ENCODE data around the gene TEX10. TPM values are rescaled to one million over a fixed set of nuclear protein-coding genes. Genes with fewer than 3 reads are reported as not detected.

TEX10 gene
- total and polyA plus RNA-seq, 2 of the 13 experiments (the other 11 are each of a cell fraction or from before 2014, with no cell fraction given): 18.1 to 38.7 TPM

- DNase-seq (ENCODE audit: low spot score) (no peak), ATAC-seq (peak; percentile 12; the same call in 1 of the 3 replicates), FAIRE-seq (no peak)
- TF ChIP-seq RBM22 (optimal IDR thresholded peaks at IDR 0.05; ENCODE audit: low read length): peak; percentile 80
- no peak for TF ChIP-seq ZBTB42 (CRISPR knock-in tag; IDR thresholded peaks at IDR 0.05)
- in situ Hi-C loops (cut with HindIII; ENCODE audit: extremely low pct_ligation_motif_present, low pct_unique_long_range_greater_than_20kb) (no loop called here), intact Hi-C loops (cut with micrococcal nuclease; ENCODE audit: unreplicated experiment) (no loop called here)
- Histone ChIP-seq H4K20me1 (ENCODE audit: insufficient read depth, low read length) (peaks cover 6% of the 10 kb centered on the region; the same call in 1 of the 2 replicates), H3K36me3 (replicated peaks in 1 of 2; ENCODE audit: control insufficient read depth in 1 of 2, insufficient read depth in 2 of 2, low read length in 2 of 2) (peaks cover 20 to 82% of the 10 kb centered on the region in 2 experiments), H3K27me3 (ENCODE audit: control insufficient read depth in 1 of 2, insufficient read depth in 2 of 2, low read length in 2 of 2) (no peaks in the 10 kb centered on the region), H3K27ac (ENCODE audit: extremely low read length, insufficient read depth, low read length) (no peak overlapping the region), H3K9me3 (ENCODE audit: low read length) (no peaks in the 10 kb centered on the region), H3K9ac (ENCODE audit: insufficient read depth, low read depth, low read length) (no peak overlapping the region), H2AFZ (ENCODE audit: low read length) (no peak overlapping the region), H3K4me3 (replicated peaks in 1 of 3; ENCODE audit: insufficient read depth in 1 of 3, low read depth in 2 of 3, low read length in 3 of 3) (no peak overlapping the region), H3K4me1 (ENCODE audit: insufficient read depth, low read length) (peaks cover 34% of the 10 kb centered on the region), H3K4me2 (ENCODE audit: low read depth, low read length) (no peak overlapping the region), H3K79me2 (ENCODE audit: insufficient read depth, low read length) (no peaks in the 10 kb centered on the region)
- CTCF ChIA-PET (ENCODE audit: low intra/inter-chr PET ratio, low total read pairs): no interaction called here
- WGBS (ENCODE audit: low lambda C conversion rate): 92% methylated on average over 2 of the region's 3 CpGs
- BruUV-seq (replicated peaks): no TSS peak
- POLR2A ChIA-PET: no interaction called here
Measured at GRCh38 chr9:100294341-100294740, 58.4 kb downstream of the TEX10 start.

- Histone ChIP-seq H3K4me3 (replicated peaks in 1 of 3; ENCODE audit: insufficient read depth in 1 of 3, low read depth in 2 of 3, low read length in 3 of 3) (no peak overlapping the region), H3K9ac (ENCODE audit: insufficient read depth, low read depth, low read length) (no peak overlapping the region), H3K27me3 (ENCODE audit: control insufficient read depth in 1 of 2, insufficient read depth in 2 of 2, low read length in 2 of 2) (no peaks in the 10 kb centered on the region), H3K79me2 (ENCODE audit: insufficient read depth, low read length) (no peaks in the 10 kb centered on the region), H3K9me3 (ENCODE audit: low read length) (no peaks in the 10 kb centered on the region), H4K20me1 (ENCODE audit: insufficient read depth, low read length) (0 out of 2 replicates have a peak, but pooled peaks cover 6% of the 10 kb centered on the region), H3K4me2 (ENCODE audit: low read depth, low read length) (no peak overlapping the region), H3K36me3 (replicated peaks in 1 of 2; ENCODE audit: control insufficient read depth in 1 of 2, insufficient read depth in 2 of 2, low read length in 2 of 2) (peaks cover 14 to 73% of the 10 kb centered on the region in 2 experiments), H3K4me1 (ENCODE audit: insufficient read depth, low read length) (peaks cover 22% of the 10 kb centered on the region), H3K27ac (ENCODE audit: extremely low read length, insufficient read depth, low read length) (no peak overlapping the region), H2AFZ (ENCODE audit: low read length) (no peak overlapping the region)
- DNase-seq (ENCODE audit: low spot score) (no peak), FAIRE-seq (no peak), ATAC-seq (no peak)
- intact Hi-C loops (cut with micrococcal nuclease; ENCODE audit: unreplicated experiment): no loop called here
- no TSS peak for BruUV-seq (replicated peaks)
- 100% methylated on average over 4 of the region's 13 CpGs for WGBS (ENCODE audit: low lambda C conversion rate)
- POLR2A ChIA-PET: no interaction called here
- CTCF ChIA-PET (ENCODE audit: low intra/inter-chr PET ratio, low total read pairs): no interaction called here
- in situ Hi-C loops (cut with HindIII; ENCODE audit: extremely low pct_ligation_motif_present, low pct_unique_long_range_greater_than_20kb): no loop called here
- TF ChIP-seq HMG20A (CRISPR knock-in tag; IDR thresholded peaks at IDR 0.05; ENCODE audit: borderline replicate concordance) (no peak), RERE (CRISPR knock-in tag; IDR thresholded peaks at IDR 0.05; ENCODE audit: low read depth) (no peak), ZHX1 (CRISPR knock-in tag; IDR thresholded peaks at IDR 0.05; ENCODE audit: low read depth) (no peak), IKZF5 (CRISPR knock-in tag; IDR thresholded peaks at IDR 0.05) (no peak), MED1 (CRISPR knock-in tag; IDR thresholded peaks at IDR 0.05) (no peak), ZFY (CRISPR knock-in tag; IDR thresholded peaks at IDR 0.05) (no peak), KDM3A (CRISPR knock-in tag; IDR thresholded peaks at IDR 0.05; ENCODE audit: low read depth) (no peak), MAFG (CRISPR knock-in tag; IDR thresholded peaks at IDR 0.05) (no peak)
Measured at GRCh38 chr9:100292414-100292813, 60.3 kb downstream of the TEX10 start.
